ELF-1 (cell line): Measurements from ENCODE around the gene CORO7.

Source experiments
- DNase-seq: peaks from one replicate; pipeline ENCODE4 v3.0.0-alpha.2; 2016; ENCODE audit warnings: low read depth, low spot score

CORO7 gene

DNA sequence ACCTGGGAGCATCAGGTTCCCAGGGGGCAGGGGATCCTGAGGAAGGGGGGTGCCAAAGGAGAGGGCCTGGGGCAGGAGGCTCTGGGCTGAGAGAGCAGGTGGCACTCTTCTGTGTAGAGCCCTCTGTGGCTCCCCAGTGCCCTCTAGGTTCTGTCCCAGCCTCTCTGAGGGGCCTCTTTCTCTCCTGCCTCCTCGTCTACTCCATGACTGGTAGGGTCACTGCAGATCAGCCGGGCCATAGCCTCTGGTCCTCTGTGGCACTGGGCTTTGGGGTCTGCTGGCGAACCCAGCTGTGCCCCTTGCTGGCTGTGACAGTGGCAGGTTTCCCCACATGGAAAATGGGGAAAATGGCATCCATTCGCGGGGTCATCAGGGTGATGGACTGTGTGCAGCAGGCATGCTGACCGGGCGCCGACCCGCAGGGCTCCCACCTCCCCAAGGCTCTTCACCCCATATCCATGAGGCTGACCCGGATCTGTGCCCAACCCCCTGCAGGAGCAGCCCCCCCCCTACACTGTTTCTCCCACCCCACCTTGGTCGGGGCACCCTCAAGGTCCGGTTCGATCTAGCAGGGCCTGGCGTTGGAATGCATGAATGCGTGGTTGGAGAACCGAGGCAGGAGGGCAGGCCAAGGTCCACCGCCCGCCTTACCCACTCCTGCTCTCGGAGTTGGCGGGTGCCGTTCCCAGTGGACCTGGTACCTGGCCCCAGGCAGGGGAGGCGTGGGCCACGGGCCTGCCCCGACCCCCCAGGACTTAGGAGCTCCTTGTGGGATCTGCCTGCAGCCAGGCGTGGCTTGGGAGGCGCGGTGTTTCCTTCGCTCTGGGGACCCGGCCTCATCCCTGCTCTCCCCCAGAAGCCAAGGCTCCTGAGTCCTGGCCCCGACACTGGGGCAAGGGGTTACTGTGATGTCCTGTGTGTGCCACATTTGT is 94.0 kb downstream of the CORO7 start:
- DNase-seq, result no peak

DNA sequence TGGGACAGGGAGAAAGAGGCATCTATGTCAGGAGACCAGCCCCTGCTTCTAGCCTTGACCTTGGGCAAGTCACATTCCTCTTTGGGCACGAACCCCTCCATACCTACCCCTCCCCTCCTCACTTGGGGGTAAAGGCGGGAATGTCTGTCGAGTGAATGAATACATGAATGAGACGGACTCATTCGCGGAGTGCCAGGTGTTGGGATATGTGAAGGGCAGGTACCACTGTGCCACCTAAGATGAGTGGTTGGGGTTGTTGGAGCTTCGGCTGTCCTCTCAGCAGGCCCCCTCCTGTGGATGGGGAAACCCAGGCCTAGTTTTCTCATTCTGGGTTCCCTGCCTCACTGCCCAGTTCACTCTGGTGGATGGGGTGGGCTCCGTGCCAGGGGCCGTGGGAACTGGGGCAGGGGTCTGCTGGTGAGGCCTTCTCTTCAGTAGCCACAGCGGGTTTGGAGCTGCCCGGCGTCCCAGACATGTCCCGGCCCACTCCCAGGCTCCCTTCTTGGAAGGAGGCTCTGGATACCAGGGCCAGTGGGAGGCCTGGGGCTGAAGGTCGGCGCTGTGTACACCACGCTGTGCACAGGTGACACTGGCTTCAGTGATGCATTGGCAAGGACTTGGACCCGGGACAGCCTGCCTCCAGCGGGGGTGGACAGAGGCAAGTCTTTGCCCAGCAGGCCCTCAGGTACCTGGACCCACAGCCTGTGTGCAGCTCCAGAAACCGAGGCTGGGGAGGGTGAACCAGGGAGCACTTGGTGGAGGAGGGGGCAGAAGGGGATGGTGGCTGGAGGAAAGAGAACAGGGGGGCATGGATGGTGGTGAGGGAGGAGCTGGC is 94.9 kb downstream of the CORO7 start:
- DNase-seq, result peak; percentile 1

DNA sequence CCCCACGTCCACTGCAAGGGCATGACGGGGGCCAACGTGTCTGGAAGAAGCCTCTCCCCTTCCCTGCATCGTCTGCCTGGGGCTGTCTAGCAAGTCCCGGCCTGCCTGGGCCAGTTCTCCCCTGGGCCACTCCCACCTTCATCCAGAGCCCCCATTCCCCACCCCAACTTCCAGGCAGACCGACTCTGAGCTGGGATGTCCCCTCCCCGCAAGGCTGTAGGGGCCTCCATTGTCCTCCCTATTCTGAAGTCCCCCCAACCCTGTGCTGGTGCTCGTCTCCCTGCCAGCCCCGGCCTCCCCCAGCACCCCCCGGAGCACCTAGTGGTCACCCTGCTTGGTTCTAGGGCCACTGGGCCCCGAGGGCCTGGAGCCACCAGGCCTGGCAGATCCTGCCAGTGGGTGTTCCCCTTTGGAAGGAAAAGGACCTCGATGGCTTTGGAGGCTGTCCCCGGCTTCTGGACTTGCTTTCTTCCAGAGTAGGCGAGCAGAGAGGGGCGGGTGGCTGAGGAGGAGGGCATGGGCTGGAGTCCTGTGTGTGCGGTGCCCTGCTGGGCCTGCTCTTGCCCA is 95.7 kb downstream of the CORO7 start:
- no peak for DNase-seq

DNA sequence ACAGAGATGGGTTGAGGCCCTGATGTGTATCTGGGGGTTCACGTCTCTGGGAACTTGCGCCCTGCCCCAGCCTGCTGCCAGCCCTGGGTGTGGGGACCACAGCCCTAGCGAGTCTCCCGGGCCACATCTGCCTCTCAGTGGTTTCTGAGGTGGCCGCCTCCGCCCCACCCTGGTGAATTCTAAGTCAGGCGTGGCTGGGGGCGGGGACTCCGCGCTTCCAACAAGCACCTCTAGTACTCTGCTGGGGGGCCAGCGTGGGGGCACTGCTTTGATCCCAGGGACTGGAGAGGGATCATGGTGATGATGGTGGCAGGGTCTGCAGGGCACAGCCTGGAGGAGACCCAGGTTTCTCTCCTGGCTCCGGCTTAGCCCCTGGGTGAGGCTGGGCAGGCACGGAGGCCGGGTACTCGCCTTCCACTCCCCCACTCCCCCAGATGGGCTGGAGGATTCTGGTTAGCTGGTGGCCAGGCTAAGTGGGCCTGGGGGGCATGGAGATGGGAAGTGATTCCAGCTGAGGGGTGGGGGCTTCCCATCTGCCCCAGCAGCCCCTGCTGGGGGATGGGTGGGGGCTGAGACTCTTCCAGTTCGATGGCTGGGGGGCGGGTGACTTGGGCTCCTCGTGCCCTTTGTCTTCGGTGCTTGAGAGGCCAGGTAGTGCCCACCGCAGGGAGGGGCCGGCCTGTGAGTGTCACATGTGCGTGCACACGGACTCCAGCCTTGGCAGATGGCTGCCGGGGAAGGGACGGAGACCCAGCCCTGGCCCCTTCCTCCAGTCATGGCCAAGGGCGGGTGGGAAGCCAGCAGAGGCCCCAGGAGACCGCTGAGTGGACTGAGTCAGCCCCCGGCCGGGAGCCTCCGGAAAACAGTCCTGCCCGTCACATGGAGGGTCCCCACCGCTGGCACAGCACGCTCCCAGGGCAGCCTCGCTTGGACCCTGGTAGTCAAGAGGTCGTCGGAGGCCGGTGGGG is 96.7 kb downstream of the CORO7 start:
- no peak for DNase-seq

DNA sequence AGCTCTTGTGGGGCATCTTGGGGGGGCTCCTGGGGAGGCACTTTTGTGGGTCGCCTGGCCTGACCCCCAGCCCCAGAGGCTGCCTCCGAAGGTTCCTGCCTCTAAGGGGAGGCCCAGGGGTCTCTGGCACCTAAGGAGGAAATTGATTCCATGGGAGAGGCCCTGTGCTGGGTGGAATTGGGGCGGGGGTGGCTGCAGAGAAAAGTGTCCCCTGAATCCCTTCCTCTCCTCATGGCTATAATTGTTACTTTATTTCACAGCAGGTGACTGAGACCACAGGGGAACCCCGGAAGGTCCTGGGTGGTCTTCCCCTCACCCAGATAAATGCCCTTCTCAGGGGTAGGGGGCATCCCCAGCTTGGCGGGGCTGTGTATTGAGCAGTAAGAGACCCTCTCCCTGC is 97.4 kb downstream of the CORO7 start:
- no peak for DNase-seq

DNA sequence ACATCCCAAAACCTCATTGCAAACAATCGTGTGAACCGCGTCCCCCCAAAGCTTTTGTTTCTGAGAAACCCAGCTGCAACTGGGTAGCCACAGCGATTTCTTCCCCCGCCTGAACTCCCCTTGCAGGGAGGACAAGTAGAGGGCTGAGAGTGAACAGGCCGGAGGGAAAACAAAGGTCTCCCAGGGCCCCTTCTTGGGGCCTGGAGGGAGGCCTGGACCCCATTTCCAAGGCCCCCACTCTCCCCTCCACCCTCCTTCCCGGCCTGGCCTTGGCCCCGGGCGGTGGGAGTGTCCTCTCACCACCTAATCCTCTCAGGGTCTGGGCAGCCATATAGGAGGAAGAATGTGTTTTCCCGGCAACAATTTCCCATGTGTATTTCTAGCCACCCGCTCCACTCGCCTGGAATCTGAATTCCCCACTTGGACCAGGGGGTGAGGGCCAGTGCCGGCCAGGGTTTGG is 97.9 kb downstream of the CORO7 start:
- DNase-seq, result peak; percentile 44

DNA sequence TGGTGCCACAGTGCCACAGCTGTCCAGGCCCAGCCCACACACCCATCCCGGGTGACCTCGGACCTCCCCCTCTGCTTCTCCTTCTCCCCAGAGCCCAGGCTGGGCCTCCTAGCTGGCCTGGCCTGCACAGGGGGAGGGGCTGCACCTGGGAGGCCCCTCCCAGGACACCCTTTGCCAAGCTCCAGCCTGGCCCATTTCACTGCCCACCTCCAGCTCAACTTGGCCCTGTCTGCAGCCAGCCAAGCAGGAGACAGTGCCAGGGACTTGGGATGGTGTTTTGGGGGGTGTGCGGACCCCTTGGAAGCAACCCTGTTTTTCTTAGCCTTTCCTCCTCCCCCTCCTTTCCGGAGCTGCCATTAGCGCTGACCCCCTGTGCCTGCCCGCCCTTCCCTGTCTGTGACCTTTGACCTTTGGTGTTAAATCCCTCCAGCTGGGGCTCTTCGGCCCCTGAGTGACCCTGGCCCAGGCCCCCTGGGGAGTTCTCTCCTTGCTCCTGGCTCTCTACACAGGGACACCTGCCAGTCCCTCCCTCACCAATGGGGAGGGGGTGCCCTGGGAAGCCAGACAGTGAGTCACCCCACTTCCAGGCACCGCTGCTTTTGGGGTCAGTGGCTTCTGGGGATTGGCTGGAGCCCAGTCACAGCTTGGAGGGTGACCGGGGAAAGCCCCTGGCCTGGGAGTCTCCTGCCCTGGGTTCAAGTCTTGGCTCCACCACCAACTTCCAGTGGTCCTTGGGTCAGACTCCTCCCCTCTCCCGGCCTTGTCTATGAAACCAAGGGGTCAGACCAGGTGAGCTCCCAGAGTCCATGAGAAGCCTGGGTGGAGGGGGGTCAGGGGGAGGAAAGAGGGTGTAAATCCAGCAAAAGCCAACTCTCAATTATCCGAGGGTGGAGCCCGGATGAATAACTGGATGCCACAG is 98.6 kb downstream of the CORO7 start:
- no peak for DNase-seq

DNA sequence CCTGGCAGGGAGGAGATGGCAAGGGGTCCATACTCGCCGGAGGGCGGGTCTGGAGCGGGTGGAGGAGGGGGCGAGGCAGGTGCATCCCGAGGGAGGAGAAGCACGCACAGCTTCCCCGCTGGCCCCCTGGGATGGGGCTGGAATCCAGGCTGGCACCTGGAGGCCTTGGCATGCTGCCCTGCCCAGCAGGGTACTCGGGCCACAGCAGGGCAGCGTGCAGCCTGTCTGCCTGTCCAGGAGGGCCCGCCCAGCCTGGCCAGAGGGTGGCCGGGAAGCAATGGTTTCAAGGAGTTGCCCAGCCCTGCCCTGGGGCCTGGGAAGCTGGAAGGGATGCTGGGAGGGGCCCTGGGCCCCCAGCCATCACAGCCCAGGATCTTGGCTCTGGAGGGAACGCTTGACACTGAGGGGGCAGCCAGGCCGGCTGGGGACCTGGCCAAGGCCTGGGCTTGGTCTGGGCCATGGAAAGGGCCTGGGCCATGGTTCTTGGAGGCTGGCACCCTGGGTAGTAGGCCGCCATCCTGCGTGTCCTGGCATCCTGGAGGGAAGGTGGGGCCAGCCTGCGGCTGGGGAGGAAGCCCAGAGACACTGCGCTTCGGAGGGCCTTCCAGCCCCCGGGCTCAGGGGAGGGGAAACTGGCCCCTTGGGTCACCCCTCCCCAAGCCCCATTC is 99.4 kb downstream of the CORO7 start:
- peak; percentile 49 for DNase-seq

DNA sequence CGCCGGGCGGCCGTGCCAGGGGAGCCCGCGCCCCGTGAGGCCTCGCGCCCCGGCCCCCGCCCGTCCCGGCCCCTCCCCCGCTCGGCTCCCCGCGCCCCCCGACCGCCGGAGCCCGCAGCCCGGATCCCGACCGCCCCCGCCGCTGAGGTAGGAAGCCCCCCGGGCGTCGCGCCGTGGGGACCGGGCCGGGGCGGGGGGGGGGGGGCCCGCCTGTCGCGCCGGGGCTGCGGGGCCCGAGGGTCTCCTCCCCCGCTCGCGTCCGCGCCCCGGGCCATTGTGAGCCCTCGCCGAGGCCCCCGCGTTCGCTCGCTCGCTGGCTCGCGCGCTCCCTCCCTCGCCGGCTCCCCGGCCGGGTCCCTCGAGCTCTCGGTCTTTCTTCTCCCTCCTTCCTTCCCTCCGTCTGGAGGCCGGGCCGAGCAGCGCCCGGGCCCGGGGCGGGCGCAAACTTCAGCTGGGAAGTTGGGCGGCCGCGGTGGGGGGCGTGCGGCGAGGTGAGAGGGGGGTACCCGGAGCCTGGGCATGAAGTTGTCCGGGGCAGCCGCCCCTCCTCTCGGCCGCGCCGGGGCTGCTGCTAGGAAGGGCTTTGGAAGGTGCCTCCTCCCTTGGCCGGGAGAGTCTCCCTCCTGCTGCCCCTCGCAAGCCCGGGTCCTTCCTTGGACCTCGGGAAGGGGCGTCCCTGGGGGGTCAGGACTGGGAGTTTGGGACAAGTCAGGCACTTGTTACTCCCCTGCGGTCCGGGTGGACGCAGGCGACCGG is 100.1 kb downstream of the CORO7 start:
- DNase-seq, result peak; percentile 58

DNA sequence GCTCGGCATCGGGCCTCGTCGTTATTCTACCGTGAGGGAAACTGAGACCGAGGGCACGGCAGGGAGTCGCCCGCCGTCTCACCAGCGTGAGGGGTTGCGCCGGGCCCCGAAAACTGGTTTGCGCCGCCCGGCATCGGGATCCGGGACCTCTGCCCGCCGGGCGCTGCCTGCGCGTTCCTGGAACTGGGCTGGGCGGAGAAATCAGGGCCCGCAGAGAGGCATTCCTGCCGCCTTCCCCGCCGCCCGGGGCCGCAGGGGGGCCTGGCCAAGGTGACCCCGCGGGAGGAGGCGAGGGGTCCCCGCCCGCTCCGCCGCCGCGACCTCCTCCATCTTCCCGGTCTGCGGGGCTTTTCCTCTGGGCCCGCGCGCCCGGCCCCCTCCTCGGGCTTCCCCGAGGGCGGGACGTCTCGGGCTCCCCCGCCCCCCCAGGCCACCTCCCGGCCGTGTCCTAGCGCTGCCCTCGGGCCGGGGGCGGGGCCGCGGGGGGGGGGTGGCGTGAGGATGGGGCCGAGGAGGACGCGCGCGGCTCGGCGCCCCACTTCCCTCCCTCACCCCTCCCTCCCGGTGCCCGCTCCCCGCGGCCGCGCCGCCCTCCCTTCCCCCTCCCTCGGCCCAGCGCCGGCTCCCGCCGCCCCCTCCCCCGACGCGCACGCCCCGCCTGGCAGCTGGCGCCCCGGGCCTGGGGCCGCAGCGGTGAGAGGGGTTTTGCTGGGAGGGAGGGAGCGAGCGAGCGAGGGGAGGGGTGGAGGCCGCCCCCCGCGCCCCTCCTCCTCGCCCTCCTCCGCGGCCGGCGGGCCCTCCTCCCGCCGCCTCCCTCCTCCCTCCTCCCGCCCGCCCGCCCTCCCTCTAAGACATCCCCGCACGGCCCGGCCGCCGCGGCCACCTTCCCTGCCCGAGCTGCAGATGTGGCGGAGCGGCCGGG is 100.9 kb downstream of the CORO7 start, which contains the start of gene GLIS2:
Gene GLIS2 (plus strand): TSS at position 882 of the 922 bp plus-strand sequence. CDS start 16,214 bp downstream, outside the sequence.
- DNase-seq, result peak; percentile 70

DNA sequence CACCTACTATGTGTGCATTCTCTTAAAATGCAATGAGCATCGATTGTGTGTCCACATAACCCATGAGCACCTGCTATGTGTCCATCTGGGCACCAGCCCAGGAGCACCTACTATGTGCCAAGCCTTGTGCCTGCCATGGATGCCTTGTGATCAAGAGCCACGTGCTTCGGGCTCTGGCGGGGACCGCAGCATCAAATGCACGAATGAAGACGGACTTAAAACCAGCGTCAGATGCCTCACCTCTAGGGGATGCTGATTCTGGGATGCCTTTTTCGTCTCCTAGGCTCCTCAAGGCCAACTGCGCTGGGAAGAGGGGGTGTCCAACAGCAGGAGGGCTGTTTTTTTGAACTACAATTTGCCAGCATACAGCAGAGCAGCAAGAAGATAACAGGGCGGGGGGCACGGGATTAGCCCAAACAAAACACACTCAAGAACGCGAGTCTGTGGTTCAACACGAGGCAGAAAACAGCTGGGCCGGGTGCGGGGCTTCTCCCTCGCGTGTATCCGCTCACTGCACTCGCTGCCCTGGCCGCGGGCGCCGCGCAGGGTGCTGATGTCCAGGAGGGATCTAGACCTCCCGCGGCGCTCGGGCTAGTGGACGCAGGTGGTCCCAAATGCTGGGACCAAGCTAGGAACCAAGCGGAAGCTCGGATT is 101.7 kb downstream of the CORO7 start:
- DNase-seq, result peak; percentile 62

DNA sequence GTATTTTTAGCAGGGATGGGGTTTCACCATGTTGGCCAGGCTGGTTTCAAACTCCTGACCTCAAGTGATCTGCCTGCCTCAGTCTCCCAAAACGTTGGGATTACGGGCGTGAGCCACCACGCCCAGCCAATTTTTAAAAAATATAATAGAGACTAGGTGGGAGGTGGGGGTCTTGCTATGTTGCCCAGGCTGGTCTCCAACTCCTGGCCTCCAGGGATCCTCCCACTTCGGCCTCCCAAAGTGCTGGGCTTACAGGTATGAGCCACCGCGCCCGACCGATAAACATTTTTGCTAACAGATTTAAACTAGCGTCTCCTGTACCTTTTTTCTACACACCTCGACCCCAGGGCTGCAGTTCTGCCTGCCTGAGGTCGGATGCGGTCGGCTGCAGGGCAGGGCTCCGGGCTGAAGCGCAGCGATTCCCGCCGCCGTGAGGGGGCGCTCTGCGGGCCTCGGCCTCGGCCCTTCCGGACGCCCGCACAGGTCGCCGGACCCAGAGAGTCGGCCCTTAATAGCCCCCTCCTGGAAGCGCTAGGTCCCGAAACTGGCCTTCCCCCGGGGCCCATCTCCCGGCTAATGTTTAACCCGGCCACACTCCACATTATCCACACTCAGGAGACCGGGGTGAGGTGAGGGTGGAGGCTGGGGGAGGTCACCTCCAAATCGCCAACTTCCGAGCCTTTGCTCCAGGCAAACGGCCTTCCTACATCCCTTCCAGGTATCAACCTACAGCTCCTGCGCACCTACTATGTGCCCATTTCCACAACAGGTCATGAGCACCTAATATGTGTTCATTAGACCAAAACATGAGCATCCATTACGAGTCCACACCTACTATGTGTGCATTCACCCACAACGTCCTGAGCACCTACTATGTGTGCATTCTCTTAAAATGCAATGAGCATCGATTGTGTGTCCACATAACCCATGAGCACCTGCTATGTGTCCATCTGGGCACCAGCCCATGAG is 102.5 kb downstream of the CORO7 start:
- peak; percentile 90 for DNase-seq

DNA sequence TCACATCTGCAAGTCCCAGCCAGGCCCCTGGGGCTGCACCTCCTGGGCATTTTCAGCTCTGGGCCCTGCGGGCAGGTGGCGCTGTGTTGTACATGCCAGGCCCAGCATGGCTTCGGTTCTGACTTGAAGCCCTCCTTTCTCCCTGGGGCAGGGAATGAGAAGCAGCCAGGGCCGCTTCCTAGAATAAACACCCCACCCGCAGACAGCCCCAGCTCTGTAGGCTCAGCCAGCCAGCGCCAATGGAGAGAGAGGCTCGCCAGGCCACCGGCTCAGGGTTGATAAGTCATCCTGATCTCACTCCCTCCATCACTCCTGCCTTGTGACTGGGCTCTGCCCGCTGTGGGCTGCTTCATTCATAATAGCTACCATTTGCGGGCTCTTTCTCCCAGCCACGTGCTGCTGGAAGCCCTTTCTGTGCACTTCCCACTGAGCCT is 106.5 kb downstream of the CORO7 start:
- DNase-seq, result peak; percentile 98

DNA sequence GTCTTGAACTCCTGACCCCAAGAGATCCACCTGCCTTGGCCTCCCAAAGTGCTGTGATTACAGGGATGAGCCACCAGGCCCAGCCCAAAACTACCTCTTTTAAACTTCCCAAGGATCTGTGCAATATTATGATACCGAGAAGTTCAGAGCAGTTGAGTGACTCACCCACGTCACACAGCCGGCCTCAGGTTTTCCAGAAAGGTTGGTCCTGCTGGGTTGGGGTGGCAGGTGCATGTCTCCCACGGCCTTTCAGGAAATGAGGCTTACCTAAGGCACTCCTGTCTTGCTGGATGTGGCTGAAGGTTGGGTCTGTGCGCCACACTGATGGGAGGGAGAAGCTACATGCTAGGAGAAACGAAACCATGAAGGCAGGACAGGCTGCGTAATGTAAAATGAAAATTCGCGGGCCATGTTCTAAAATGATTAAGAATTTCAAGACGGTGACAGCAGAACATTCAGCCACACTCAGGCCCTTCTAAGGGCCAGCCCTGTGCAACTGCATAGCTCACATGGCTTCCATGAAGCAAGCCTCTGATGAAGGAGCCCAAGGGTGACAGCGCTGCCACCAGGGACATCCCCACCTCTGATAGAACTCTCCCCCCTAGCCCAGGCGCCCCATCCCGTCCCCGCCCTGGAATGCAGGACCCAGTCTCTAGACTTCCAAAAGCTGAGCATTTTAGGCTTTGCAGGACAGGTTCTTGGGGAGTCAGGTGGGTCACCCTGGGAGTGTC is 107.1 kb downstream of the CORO7 start:
- DNase-seq, result no peak
